K562 (cell line): ENCODE data around the gene PRR14. TPM values are rescaled to one million over a fixed set of nuclear protein-coding genes. Genes with fewer than 3 reads are reported as not detected.

Experiments
- ADNP ChIP-seq: fragments of 200-800 bp; sonication (Bioruptor generic); IDR thresholded peaks from 2 replicates; pipeline ENCODE4 v1.6.1; 2016; ENCODE audit warnings: missing genetic modification characterization, missing compliant biosample characterization
- ARID1B ChIP-seq: fragments of 450-650 bp; IDR thresholded peaks from 2 replicates; pipeline ENCODE4 v1.6.1; 2016; ENCODE audit warnings: antibody characterized with exemption, mild to moderate bottlenecking, inconsistent platforms
- E2F4 ChIP-seq: sonication (generic); formaldehyde crosslinking; IDR thresholded peaks from 2 replicates; pipeline ENCODE4 v1.8.0; 2022; ENCODE audit warnings: mild to moderate bottlenecking, low read depth, missing genetic modification reagents
- ELF1 ChIP-seq: fragments of 200-800 bp; sonication (Bioruptor generic); IDR thresholded peaks from 2 replicates; pipeline ENCODE4 v1.6.1; 2016; ENCODE audit warnings: missing genetic modification characterization, missing compliant biosample characterization
- ETS1 ChIP-seq: conservative IDR thresholded peaks from 2 replicates; pipeline ENCODE4 v1.6.1; 2011; ENCODE audit warnings: low read depth, mild to moderate bottlenecking, low read length; ENCODE audit not compliant: control insufficient read depth
- KAT2B ChIP-seq: IDR thresholded peaks from one replicate; pipeline ENCODE4 v1.6.1; 2012; ENCODE audit warnings: low read depth, mild to moderate bottlenecking, control low read depth, inconsistent platforms, low read length, moderate library complexity
- PCBP2 ChIP-seq: fragments of 200-400 bp; formaldehyde crosslinking; IDR thresholded peaks from 2 replicates; pipeline ENCODE4 v1.6.1; 2018; ENCODE audit warnings: low read length, low read depth, mild to moderate bottlenecking, moderate library complexity; ENCODE audit not compliant: poor library complexity, severe bottlenecking
- POLR2AphosphoS5 ChIP-seq: IDR thresholded peaks from 2 replicates; pipeline ENCODE4 v1.6.1; 2011; ENCODE audit warnings: mild to moderate bottlenecking, low read depth, low read length, moderate library complexity; ENCODE audit not compliant: control insufficient read depth, insufficient read depth
- WHSC1 ChIP-seq: IDR thresholded peaks from one replicate; pipeline ENCODE4 v1.6.1; 2012; ENCODE audit warnings: low read length, control low read depth, inconsistent platforms
- ZNF12 ChIP-seq: sonication (generic); formaldehyde crosslinking; IDR thresholded peaks from 2 replicates; pipeline ENCODE4 v1.4.0; 2020; ENCODE audit warnings: mild to moderate bottlenecking, missing genetic modification reagents
- ZNF184 ChIP-seq: sonication (generic); formaldehyde crosslinking; IDR thresholded peaks from 2 replicates; pipeline ENCODE4 v1.5.0; 2020; ENCODE audit warnings: missing genetic modification reagents
- ZNF224 ChIP-seq: sonication (generic); formaldehyde crosslinking; IDR thresholded peaks from 2 replicates; pipeline ENCODE4 v1.8.0; 2022; ENCODE audit warnings: mild to moderate bottlenecking, missing genetic modification reagents
- ZNF583 ChIP-seq: fragments of 250-450 bp; sonication (Bioruptor Pico); IDR thresholded peaks from 2 replicates; pipeline ENCODE4 v1.4.0; 2020
- ZNF668 ChIP-seq: fragments of 250-450 bp; sonication (Bioruptor Pico); IDR thresholded peaks from 2 replicates; pipeline ENCODE4 v1.8.0; 2022; ENCODE audit warnings: mild to moderate bottlenecking, inconsistent platforms
- ZZZ3 ChIP-seq: fragments of 450-650 bp; IDR thresholded peaks from 2 replicates; pipeline ENCODE4 v1.6.1; 2016; ENCODE audit warnings: antibody characterized with exemption, mild to moderate bottlenecking, moderate library complexity
- polyA plus RNA-seq, 8 experiments: library from polyadenylated mRNA; depleted of rRNA in 4 of 8; stranded (reverse) in 5 of 8; unstranded in 3 of 8; fragments of >200 nt; fragmentation: Nextera tagmentation in 2 of 8; fragmentation: Illumina TruSeq in 1 of 8; extraction: Ambion mirVana in 2 of 8; extraction: Trizol in 1 of 8; gene quantifications; 2 replicates each; pipeline versions ENCODE4 v1.2.1 to v1.2.3, GENCODE V29; 2011 to 2014; ENCODE audit warnings: inconsistent platforms in 1 of 8, missing spikeins in 1 of 8
- total RNA-seq, 7 experiments: library from RNA; depleted of rRNA in 6 of 7; stranded (reverse); fragments of >200 nt in 6 of 7; fragmentation: Illumina TruSeq in 2 of 7; extraction: Trizol in 2 of 7; gene quantifications; 2 replicates each; pipeline versions ENCODE4 v1.2.1 to v1.2.3, GENCODE V29; 2011 to 2021; ENCODE audit warnings: low replicate concordance in 1 of 7
- TF ChIP-seq, protein P1 (sequence below): fragments of 450-650 bp; IDR thresholded peaks from 2 replicates; pipeline ENCODE4 v1.7.0; 2016; ENCODE audit warnings: borderline replicate concordance
- TF ChIP-seq, protein P2 (sequence below): fragments of 250-450 bp; sonication (Bioruptor Pico); IDR thresholded peaks from 2 replicates; pipeline ENCODE4 v1.4.0; 2020

The PRR14 gene
- total and polyA plus RNA-seq, 9 of the 15 experiments (the other 6 are each of a cell fraction or from before 2014, with no cell fraction given), result 2.2 to 63.1 (median 11.5) TPM

- TF ChIP-seq, protein P1, sequence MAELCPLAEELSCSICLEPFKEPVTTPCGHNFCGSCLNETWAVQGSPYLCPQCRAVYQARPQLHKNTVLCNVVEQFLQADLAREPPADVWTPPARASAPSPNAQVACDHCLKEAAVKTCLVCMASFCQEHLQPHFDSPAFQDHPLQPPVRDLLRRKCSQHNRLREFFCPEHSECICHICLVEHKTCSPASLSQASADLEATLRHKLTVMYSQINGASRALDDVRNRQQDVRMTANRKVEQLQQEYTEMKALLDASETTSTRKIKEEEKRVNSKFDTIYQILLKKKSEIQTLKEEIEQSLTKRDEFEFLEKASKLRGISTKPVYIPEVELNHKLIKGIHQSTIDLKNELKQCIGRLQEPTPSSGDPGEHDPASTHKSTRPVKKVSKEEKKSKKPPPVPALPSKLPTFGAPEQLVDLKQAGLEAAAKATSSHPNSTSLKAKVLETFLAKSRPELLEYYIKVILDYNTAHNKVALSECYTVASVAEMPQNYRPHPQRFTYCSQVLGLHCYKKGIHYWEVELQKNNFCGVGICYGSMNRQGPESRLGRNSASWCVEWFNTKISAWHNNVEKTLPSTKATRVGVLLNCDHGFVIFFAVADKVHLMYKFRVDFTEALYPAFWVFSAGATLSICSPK, result 0 out of 2 replicates have a peak, but pooled peaks have one; percentile 34
- TF ChIP-seq POLR2AphosphoS5 (no peak), ZNF12 (CRISPR knock-in tag) (no peak), KAT2B (no peak), ZNF184 (CRISPR knock-in tag) (no peak), ARID1B (no peak), ELF1 (tag) (no peak), ZNF583 (CRISPR knock-in tag) (0 out of 2 replicates have a peak, but pooled peaks have one; percentile 44), ETS1 (no peak), ZNF224 (CRISPR knock-in tag) (no peak), E2F4 (CRISPR knock-in tag) (peak; percentile 90), PCBP2 (no peak), ADNP (tag) (no peak), ZNF668 (CRISPR knock-in tag) (no peak), WHSC1 (no peak), ZZZ3 (peak; percentile 90)
- TF ChIP-seq, protein P2, sequence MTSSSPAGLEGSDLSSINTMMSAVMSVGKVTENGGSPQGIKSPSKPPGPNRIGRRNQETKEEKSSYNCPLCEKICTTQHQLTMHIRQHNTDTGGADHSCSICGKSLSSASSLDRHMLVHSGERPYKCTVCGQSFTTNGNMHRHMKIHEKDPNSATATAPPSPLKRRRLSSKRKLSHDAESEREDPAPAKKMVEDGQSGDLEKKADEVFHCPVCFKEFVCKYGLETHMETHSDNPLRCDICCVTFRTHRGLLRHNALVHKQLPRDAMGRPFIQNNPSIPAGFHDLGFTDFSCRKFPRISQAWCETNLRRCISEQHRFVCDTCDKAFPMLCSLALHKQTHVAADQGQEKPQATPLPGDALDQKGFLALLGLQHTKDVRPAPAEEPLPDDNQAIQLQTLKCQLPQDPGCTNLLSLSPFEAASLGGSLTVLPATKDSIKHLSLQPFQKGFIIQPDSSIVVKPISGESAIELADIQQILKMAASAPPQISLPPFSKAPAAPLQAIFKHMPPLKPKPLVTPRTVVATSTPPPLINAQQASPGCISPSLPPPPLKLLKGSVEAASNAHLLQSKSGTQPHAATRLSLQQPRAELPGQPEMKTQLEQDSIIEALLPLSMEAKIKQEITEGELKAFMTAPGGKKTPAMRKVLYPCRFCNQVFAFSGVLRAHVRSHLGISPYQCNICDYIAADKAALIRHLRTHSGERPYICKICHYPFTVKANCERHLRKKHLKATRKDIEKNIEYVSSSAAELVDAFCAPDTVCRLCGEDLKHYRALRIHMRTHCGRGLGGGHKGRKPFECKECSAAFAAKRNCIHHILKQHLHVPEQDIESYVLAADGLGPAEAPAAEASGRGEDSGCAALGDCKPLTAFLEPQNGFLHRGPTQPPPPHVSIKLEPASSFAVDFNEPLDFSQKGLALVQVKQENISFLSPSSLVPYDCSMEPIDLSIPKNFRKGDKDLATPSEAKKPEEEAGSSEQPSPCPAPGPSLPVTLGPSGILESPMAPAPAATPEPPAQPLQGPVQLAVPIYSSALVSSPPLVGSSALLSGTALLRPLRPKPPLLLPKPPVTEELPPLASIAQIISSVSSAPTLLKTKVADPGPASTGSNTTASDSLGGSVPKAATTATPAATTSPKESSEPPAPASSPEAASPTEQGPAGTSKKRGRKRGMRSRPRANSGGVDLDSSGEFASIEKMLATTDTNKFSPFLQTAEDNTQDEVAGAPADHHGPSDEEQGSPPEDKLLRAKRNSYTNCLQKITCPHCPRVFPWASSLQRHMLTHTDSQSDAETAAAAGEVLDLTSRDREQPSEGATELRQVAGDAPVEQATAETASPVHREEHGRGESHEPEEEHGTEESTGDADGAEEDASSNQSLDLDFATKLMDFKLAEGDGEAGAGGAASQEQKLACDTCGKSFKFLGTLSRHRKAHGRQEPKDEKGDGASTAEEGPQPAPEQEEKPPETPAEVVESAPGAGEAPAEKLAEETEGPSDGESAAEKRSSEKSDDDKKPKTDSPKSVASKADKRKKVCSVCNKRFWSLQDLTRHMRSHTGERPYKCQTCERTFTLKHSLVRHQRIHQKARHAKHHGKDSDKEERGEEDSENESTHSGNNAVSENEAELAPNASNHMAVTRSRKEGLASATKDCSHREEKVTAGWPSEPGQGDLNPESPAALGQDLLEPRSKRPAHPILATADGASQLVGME (CRISPR knock-in tag), result peak; percentile 61; the same call in 1 of the 2 replicates
Observed at GRCh38 chr16:30651124-30652004, 604 bp downstream of the PRR14 start (continued).
